HFF-Myc (cell line): Measurements from ENCODE around the gene LMAN2.

Experiments used
- DNase-seq: peaks from one replicate; pipeline ENCODE4 v3.0.0-alpha.2; 2011; ENCODE audit warnings: low read depth; ENCODE audit errors: extremely low read depth
- H3K4me3 ChIP-seq: replicated peaks from 2 replicates; pipeline ENCODE4 v1.5.1; 2011; ENCODE audit warnings: low read depth, mild to moderate bottlenecking, control low read depth, low read length
- CTCF ChIP-seq: IDR thresholded peaks from 2 replicates; pipeline ENCODE4 v1.5.1; 2012; ENCODE audit warnings: mild to moderate bottlenecking, low read depth, low read length, control low read depth; ENCODE audit errors: missing control alignments

Gene LMAN2

DNA sequence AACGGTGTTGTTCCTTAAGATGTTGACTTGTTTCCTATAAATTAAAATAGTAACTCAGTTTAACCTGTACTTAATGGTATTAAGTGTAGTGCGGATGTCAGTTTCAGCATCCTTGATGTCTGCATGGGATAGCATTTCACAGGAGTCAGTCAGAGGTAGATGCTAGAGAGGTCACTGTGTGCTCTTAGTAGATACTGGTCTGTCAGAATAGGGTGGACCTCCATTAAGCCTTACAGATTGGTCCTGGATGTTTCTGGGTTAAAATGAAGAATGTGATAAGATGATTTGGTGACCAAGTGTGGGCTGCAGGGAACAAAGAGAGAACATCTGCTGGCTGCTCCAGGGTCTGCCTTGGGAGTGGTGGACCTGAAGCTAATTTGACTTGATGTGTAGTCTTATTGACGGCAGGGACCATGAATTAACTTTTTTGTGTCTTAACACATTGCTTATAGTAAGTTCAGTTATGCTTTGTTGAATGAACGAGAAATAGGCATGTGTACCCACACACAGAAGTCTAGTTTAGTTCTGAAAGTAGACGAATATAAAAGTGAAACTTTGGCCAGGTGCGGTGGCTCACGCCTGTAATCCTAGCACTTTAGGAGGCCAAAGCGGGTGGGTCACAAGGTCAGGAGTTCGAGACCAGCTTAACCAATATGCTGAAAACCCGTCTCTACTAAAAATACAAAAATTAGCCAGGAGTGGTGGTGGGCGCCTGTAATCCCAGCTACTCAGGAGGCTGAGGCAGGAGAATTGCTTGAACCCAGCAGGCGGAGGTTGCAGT lies 60.5 kb downstream of the LMAN2 start:
- H3K4me3 ChIP-seq: no peak overlapping the region
- DNase-seq: no peak
- TF ChIP-seq CTCF: no peak

GRCh38 chr5:177288191-177288590 lies 63.3 kb downstream of the LMAN2 start:
- H3K4me3 ChIP-seq: no peak overlapping the region
- TF ChIP-seq CTCF: no peak
- no peak for DNase-seq
